ENCODE measurements around the gene CNPY4.

CNPY4 gene

GRCh38 chr7:100119072-100119969, at the start of gene CNPY4, which contains the start of gene TAF6:
Gene CNPY4 (plus strand): TSS chr7:100119634. CDS start chr7:100119745, 111 bp downstream.
Gene TAF6 (minus strand): TSS chr7:100119358. CDS start chr7:100114209, 5,149 bp downstream.
- DNase-seq (ENCODE audit: low read depth): peak; percentile 88

GRCh38 chr7:100069991-100070390, 49.4 kb upstream of the CNPY4 start:
- no peak for DNase-seq (ENCODE audit: low read depth)

- no peak for DNase-seq (ENCODE audit: low read depth)
These were observed 48.3 kb upstream of the CNPY4 start for GRCh38 chr7:100071018-100071723.

GRCh38 chr7:100072462-100072861, 47.0 kb upstream of the CNPY4 start:
- no peak for DNase-seq (ENCODE audit: low read depth)

- no peak for DNase-seq (ENCODE audit: low read depth)
These were observed 44.6 kb upstream of the CNPY4 start for GRCh38 chr7:100074841-100075240.

- no peak for DNase-seq (ENCODE audit: low read depth)
These were observed 44.0 kb upstream of the CNPY4 start for GRCh38 chr7:100075418-100075817.

GRCh38 chr7:100077205-100077604, 42.2 kb upstream of the CNPY4 start:
- DNase-seq (ENCODE audit: low read depth): no peak

- DNase-seq (ENCODE audit: low read depth): no peak
These were observed 40.3 kb upstream of the CNPY4 start for GRCh38 chr7:100079024-100079560.

- DNase-seq (ENCODE audit: low read depth): no peak
These were observed 38.4 kb upstream of the CNPY4 start for GRCh38 chr7:100080907-100081534.

- DNase-seq (ENCODE audit: low read depth): peak; percentile 95
These were observed 37.8 kb upstream of the CNPY4 start, which contains the start of gene ZNF3 for GRCh38 chr7:100081535-100082102. Gene ZNF3 (minus strand): TSS chr7:100081723. CDS start chr7:100077357, 4,366 bp downstream.

GRCh38 chr7:100082978-100083377, 36.5 kb upstream of the CNPY4 start:
- no peak for DNase-seq (ENCODE audit: low read depth)

GRCh38 chr7:100085515-100085914, 33.9 kb upstream of the CNPY4 start:
- no peak for DNase-seq (ENCODE audit: low read depth)

- DNase-seq (ENCODE audit: low read depth): no peak
These were observed 32.2 kb upstream of the CNPY4 start for GRCh38 chr7:100087055-100087750.

- DNase-seq (ENCODE audit: low read depth): no peak
These were observed 31.3 kb upstream of the CNPY4 start for GRCh38 chr7:100088095-100088620.

- peak; percentile 81 for DNase-seq (ENCODE audit: low read depth)
These were observed 30.6 kb upstream of the CNPY4 start, which contains the start of gene COPS6 for GRCh38 chr7:100088621-100089457. Gene COPS6 (plus strand): TSS chr7:100088969. CDS start chr7:100088991, 22 bp downstream.

GRCh38 chr7:100089458-100090196, 29.8 kb upstream of the CNPY4 start:
- no peak for DNase-seq (ENCODE audit: low read depth)

GRCh38 chr7:100090527-100091410, 28.7 kb upstream of the CNPY4 start:
- DNase-seq (ENCODE audit: low read depth): no peak
